GM15510 (cell line): ENCODE data around the gene SPTSSA.

Experiments
- POLR2A ChIP-seq: IDR thresholded peaks from 3 replicates; pipeline ENCODE4 v1.6.1; 2011; ENCODE audit warnings: borderline replicate concordance; ENCODE audit not compliant: insufficient read length; ENCODE audit errors: extremely low read depth

SPTSSA gene

GRCh38 chr14:34404416-34404815, 57.6 kb downstream of the SPTSSA start:
- TF ChIP-seq POLR2A = no peak

GRCh38 chr14:34403646-34404045, 58.4 kb downstream of the SPTSSA start:
- TF ChIP-seq POLR2A = no peak

- TF ChIP-seq POLR2A = no peak
These were observed 64.0 kb downstream of the SPTSSA start for GRCh38 chr14:34398024-34398423.

GRCh38 chr14:34387974-34388516, 74.0 kb downstream of the SPTSSA start:
- TF ChIP-seq POLR2A = no peak

GRCh38 chr14:34386865-34387485, 75.1 kb downstream of the SPTSSA start:
- no peak for TF ChIP-seq POLR2A

- TF ChIP-seq POLR2A = no peak
These were observed 78.2 kb downstream of the SPTSSA start for GRCh38 chr14:34383839-34384238.
